ENCODE results near the gene ODAD4. TPM values are rescaled to one million over a fixed set of nuclear protein-coding genes. Genes with fewer than 3 reads are reported as not detected.

Gene ODAD4
- total RNA-seq, 1 experiment from 2014 or later: 0.98 TPM

- Histone ChIP-seq H3K36me3 (ENCODE audit: control insufficient read depth in 1 of 2, insufficient read depth in 2 of 2, low read length in 2 of 2) (peaks cover 38 to 53% of the 10 kb centered on the region in 2 experiments), H3K27ac (ENCODE audit: low read depth, low read length) (no peak overlapping the region), H2AFZ (ENCODE audit: low read depth, low read length, poor library complexity, severe bottlenecking) (no peak overlapping the region), H3K4me1 (ENCODE audit: control insufficient read depth in 1 of 2, insufficient read depth in 2 of 2, low read length in 2 of 2) (peaks cover 9 to 29% of the 10 kb centered on the region in 2 experiments), H4K20me1 (ENCODE audit: insufficient read depth) (no peaks in the 10 kb centered on the region), H3K79me2 (ENCODE audit: insufficient read depth, low read length) (peaks cover 89% of the 10 kb centered on the region), H3K9me2 (ENCODE audit: insufficient read depth) (no peaks in the 10 kb centered on the region), H3K9ac (ENCODE audit: low read length) (no peak overlapping the region), H3K27me3 (ENCODE audit: insufficient read depth, low read length) (no peaks in the 10 kb centered on the region), H3K4me3 (replicated peaks in 1 of 2; ENCODE audit: low read depth in 1 of 2, low read length in 2 of 2) (no peak overlapping the region), H3K9me3 (ENCODE audit: control insufficient read depth in 1 of 2, insufficient read depth in 1 of 2, low read depth in 1 of 2, low read length in 2 of 2) (no peaks in the 10 kb centered on the region), H3K4me2 (ENCODE audit: low read length) (no peak overlapping the region)
- CTCF ChIA-PET: no interaction called here
- RAD21 ChIA-PET (ENCODE audit: low non-redundant PET in 1 of 2, low total read pairs in 2 of 2, uncharacterized antibody in 2 of 2, unreplicated experiment in 2 of 2): no interaction called here
- no peak for DNase-seq (ENCODE audit: low read depth, low spot score)
- intact Hi-C loops (cut with micrococcal nuclease): no loop called here
- POLR2A ChIA-PET: no interaction called here
- no peak for ATAC-seq
- BruUV-seq (replicated peaks): no TSS peak
- TF ChIP-seq JUND (IDR thresholded peaks at IDR 0.05) (no peak), POLR2A (IDR thresholded peaks at IDR 0.05; ENCODE audit: borderline replicate concordance, extremely low read depth, insufficient read depth, insufficient read length) (no peak), SP1 (IDR thresholded peaks at IDR 0.05; ENCODE audit: low read depth) (no peak)
Measured at GRCh38 chr17:41913798-41914197, 16.6 kb upstream of the ODAD4 start.

- BruUV-seq (replicated peaks): no TSS peak
- DNase-seq (ENCODE audit: low read depth, low spot score) (no peak), ATAC-seq (no peak)
- POLR2A ChIA-PET: interaction anchor here (0.9 kb wide), 1 partner anchor 16 kb away, joined by 4 read pairs; the partner anchor contains the start of gene ODAD4
- no peak overlapping the region for H3K4me2 ChIP-seq (ENCODE audit: low read length)
- no peaks in the 10 kb centered on the region for H3K9me2 ChIP-seq (ENCODE audit: insufficient read depth)
- CTCF ChIA-PET: no interaction called here
- RAD21 ChIA-PET (ENCODE audit: low non-redundant PET in 1 of 2, low total read pairs in 2 of 2, uncharacterized antibody in 2 of 2, unreplicated experiment in 2 of 2): no interaction called here
- H3K9ac ChIP-seq (ENCODE audit: low read length): no peak overlapping the region
- H3K9me3 ChIP-seq (ENCODE audit: control insufficient read depth in 1 of 2, insufficient read depth in 1 of 2, low read depth in 1 of 2, low read length in 2 of 2): no peaks in the 10 kb centered on the region
- H3K79me2 ChIP-seq (ENCODE audit: insufficient read depth, low read length): peaks cover 89% of the 10 kb centered on the region
- H3K4me3 ChIP-seq (replicated peaks in 1 of 2; ENCODE audit: low read depth in 1 of 2, low read length in 2 of 2): no peak overlapping the region
- no peak overlapping the region for H3K27ac ChIP-seq (ENCODE audit: low read depth, low read length)
- intact Hi-C loops (cut with micrococcal nuclease): no loop called here
- TF ChIP-seq EGR1 (IDR thresholded peaks at IDR 0.05; ENCODE audit: low read depth): no peak
- no peak for TF ChIP-seq EZH2phosphoT487 (IDR thresholded peaks at IDR 0.05; ENCODE audit: borderline replicate concordance)
- TF ChIP-seq CBX3 (IDR thresholded peaks at IDR 0.05; ENCODE audit: low read depth): no peak
- TF ChIP-seq SRF (IDR thresholded peaks at IDR 0.05; ENCODE audit: low read depth): no peak
- TF ChIP-seq POLR2A (IDR thresholded peaks at IDR 0.05; ENCODE audit: borderline replicate concordance, extremely low read depth, insufficient read depth, insufficient read length): no peak
- TF ChIP-seq ZNF274 (IDR thresholded peaks at IDR 0.05; ENCODE audit: low read depth, low read length): no peak
- no peak for TF ChIP-seq TCF7L2 (IDR thresholded peaks at IDR 0.05; ENCODE audit: borderline replicate concordance, extremely low read depth, insufficient read depth, insufficient read length)
- TF ChIP-seq ATF3 (IDR thresholded peaks at IDR 0.05): no peak
- no peak for TF ChIP-seq ELF1 (IDR thresholded peaks at IDR 0.05; ENCODE audit: borderline replicate concordance, low read depth)
- no peak for TF ChIP-seq REST (IDR thresholded peaks at IDR 0.05; ENCODE audit: low read depth)
- no peak for TF ChIP-seq FOSL1 (IDR thresholded peaks at IDR 0.05; ENCODE audit: low read depth)
- TF ChIP-seq CEBPB (IDR thresholded peaks at IDR 0.05; ENCODE audit: low read depth): no peak
- TF ChIP-seq ZBTB33 (IDR thresholded peaks at IDR 0.05; ENCODE audit: extremely low read depth, insufficient replicate concordance, low read length): no peak
- no peak for TF ChIP-seq EZH2 (IDR thresholded peaks at IDR 0.05)
- H3K36me3 ChIP-seq (ENCODE audit: control insufficient read depth in 1 of 2, insufficient read depth in 2 of 2, low read length in 2 of 2): peaks cover 35 to 47% of the 10 kb centered on the region in 2 experiments
- H3K27me3 ChIP-seq (ENCODE audit: insufficient read depth, low read length): no peaks in the 10 kb centered on the region
- H2AFZ ChIP-seq (ENCODE audit: low read depth, low read length, poor library complexity, severe bottlenecking): no peak overlapping the region
- peaks cover 9 to 28% of the 10 kb centered on the region in 2 experiments for H3K4me1 ChIP-seq (ENCODE audit: control insufficient read depth in 1 of 2, insufficient read depth in 2 of 2, low read length in 2 of 2)
- H4K20me1 ChIP-seq (ENCODE audit: insufficient read depth): no peaks in the 10 kb centered on the region
Measured at GRCh38 chr17:41914358-41914766, 16.1 kb upstream of the ODAD4 start.
